ENCODE measurements around the gene RAE1.

GRCh38 chr20:57391439-57392301 is 40.6 kb downstream of the RAE1 start:
- TF ChIP-seq CTCF (IDR thresholded peaks at IDR 0.05 in 4 of 5, conservative IDR thresholded peaks at IDR 0.05 in 1 of 5) (no peak), POLR2A (IDR thresholded peaks at IDR 0.05) (peak; percentile 57 to 71)
